HG03175 (cell line): ENCODE data around the gene ADGRA1.

Source experiments
- ATAC-seq: cut with Tn5 transposase; IDR thresholded peaks from one replicate; pipeline ENCODE4 v1.9.1; 2021; ENCODE audit warnings: mild to moderate bottlenecking, moderate library complexity; ENCODE audit not compliant: unreplicated experiment

Gene ADGRA1

GRCh38 chr10:133094286-133094685 lies 6.6 kb downstream of the ADGRA1 start:
- ATAC-seq = no peak

- no peak for ATAC-seq
Observed at GRCh38 chr10:133094866-133095265, 7.1 kb downstream of the ADGRA1 start.

- no peak for ATAC-seq
Observed at GRCh38 chr10:133095586-133095985, 7.9 kb downstream of the ADGRA1 start.

DNA sequence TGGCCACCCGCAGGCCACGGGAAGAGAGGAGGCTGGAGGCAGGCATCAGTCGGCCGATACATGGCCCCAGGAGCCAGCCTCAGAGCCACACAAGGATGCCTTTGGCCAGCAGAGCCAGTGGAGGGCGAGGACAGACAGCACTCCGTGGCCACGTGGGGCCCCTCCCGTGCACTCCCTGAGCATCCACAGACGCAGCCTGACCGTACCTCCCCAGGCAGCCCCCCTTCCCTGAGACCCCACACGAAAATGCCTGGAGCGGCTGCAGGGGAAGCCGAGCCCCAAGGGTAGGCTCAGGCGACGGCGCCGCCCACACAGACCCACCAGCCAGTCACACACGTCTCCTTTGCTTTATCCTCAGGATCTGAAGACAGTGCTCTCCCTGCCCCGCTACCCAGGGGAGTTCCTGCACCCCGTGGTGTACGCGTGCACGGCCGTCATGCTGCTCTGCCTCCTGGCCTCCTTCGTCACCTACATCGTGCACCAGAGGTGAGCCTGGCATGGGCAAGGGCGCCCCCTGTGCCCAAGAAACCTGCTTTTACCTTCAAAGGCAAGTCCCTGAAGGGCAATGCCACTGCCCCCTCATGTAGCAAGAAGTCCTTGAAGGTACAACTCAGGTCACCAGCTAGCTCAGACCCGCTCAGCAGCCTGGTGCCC lies 9.0 kb downstream of the ADGRA1 start:
- ATAC-seq = no peak

- no peak for ATAC-seq
Observed at GRCh38 chr10:133097418-133097817, 9.7 kb downstream of the ADGRA1 start.

DNA sequence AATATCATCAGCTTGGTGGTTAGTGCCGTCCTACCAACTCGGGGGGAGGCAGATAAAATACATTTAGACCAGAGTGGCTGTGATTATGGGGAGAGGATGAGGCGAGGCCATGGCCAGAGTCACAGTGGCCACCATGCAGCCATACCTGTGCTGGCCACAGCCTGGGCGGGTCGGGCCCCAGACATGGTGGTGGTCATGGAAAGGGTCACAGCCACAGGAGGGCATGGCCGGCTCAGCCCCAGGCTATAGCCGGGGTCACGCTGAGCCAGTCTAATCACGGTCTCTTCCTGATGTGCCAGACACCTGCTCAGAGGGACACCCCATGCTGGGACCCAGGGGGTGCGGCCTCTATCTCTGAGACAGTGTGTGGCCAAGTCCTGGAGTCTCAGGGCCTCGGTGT lies 10.2 kb downstream of the ADGRA1 start:
- ATAC-seq = no peak

GRCh38 chr10:133098426-133099124 lies 10.9 kb downstream of the ADGRA1 start:
- no peak for ATAC-seq

DNA sequence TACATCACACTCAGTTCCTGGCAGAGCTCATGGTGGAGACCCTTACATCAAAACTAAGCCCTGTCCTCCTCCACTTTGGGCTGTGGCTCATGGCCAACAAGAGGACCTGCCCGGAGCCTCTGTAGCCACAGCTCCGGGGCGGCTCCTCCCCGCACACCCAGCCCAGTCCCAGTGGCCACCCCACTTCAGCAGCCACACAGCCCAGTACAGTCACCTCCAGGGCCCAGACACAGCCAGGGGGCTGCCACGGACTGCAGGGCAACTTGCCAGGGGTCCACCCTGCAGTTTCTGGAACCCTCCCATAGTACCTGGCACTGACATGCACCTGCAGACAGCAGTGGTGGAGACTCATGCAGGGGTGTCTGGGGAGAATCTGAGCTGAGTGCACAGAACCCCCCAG lies 11.8 kb downstream of the ADGRA1 start:
- no peak for ATAC-seq

DNA sequence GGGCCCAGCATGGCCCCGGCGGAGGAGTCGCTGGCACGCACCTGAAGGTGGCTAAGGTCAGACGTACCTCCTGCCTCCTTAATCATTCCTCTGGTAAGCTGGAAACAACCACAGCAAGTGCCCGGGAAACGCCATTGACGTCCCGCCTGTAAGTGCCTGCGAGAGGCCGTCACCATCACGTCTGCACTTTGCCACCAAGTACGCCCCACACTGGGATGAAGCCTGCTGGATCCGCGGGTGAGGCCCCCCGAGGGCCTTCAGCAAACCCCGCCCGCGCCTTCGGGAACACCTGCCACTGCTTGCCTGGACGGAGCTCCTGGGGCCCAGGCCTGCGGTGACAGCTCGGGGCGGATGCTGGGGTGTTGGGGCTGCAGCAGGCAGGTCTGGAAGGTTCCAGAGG lies 12.5 kb downstream of the ADGRA1 start:
- ATAC-seq = no peak

- ATAC-seq = no peak
Observed at GRCh38 chr10:133100706-133101415, 13.1 kb downstream of the ADGRA1 start.

DNA sequence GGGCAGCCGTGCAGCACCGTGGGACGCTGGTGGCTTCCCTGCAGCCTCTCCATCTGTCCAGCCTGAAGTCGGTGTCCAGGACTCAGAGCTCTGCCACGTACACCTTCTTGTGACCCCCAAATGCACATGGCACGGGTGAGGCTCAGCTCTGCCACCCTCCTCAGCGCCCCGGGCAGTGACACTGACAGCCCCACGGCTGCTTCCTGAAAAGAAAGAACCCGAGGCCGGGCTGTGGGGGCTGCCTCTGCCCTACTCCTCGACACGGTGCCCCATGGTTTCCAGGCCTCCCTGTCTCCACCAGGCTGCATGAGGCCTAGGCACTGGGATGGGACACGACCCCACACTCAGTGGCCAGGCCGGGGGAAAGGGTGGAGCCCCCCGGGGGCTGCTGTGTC lies 13.7 kb downstream of the ADGRA1 start:
- ATAC-seq = no peak

DNA sequence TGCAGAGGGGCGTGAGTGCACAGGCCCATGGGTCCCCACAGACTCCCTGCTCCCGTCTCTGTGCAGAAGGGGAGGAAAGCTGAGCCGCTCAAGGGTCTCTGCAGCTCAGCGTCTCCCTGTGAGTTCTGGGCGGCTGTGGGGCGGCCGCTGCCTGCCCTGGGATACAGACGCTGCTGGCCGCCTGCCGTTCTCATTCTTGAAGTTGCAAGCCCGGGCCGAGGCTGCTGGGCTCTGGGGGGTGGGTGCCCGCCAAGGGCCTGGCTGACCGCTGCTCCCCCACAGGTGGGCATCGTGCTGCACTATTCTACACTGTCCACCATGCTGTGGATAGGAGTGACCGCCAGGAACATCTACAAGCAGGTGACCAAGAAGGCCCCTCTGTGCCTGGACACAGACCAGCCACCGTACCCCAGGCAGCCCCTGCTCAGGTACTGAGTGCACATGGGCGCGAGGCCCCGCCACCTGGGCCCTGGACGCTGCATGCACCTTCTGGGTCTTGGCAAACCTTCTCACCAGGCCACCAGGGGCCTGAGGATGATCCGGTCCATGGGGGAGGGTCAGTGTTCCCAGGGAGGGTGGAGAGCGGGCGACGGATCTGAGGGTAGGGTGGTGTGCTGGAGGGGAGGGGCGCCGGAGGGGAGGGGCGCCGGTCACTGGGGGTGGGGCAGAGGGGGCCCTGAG lies 14.8 kb downstream of the ADGRA1 start:
- ATAC-seq = no peak

GRCh38 chr10:133103311-133103910 lies 15.7 kb downstream of the ADGRA1 start:
- ATAC-seq = no peak

DNA sequence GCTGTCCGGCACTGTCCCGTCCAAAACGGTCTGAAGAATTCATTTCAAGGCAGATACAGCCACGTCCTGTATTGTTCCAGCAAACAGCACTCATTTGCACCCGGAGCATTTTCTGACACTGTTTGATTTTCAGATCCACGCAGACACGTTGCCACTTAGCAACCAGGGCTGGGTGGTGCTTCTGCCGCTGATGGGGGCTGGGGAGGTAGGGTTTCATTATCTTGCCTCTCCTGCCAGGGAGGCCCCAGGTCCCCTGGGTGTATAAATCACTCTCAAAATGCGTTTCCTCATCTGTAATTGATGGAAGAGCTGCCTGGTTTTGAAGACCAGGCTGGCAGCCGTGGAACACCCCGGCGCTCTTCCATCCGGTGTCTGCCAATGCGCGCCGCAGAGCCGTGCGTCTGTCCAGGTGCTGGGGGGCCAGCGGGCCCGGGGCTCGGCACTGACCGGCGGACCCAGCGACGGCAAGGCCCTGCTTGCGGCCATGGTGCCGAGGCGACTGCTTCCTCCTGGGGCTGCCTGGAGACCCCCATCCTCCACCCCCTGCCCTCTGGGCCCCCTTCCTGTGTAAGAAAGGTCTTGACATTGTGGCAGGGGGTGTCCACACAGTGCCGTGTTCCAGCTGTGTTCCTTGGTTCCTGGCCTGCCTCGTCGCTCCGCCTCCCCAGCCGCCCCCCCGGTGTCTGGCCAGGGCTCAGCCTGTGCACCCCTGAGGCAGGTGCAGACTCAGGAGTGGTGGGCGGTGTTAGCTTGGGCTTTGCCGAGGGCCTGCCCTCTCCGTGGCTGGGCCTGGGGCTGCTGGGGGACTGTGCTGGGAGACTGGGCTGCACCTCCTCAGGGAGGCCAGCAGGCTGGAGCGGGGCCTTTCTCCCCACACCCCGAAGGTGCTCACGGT lies 16.6 kb downstream of the ADGRA1 start:
- no peak for ATAC-seq

GRCh38 chr10:133104963-133105640 lies 17.4 kb downstream of the ADGRA1 start:
- ATAC-seq = no peak

GRCh38 chr10:133105686-133106390 lies 18.1 kb downstream of the ADGRA1 start:
- no peak for ATAC-seq

- ATAC-seq = no peak
Observed at GRCh38 chr10:133106516-133106915, 18.8 kb downstream of the ADGRA1 start.

- ATAC-seq = no peak
Observed at GRCh38 chr10:133107442-133107841, 19.7 kb downstream of the ADGRA1 start.

DNA sequence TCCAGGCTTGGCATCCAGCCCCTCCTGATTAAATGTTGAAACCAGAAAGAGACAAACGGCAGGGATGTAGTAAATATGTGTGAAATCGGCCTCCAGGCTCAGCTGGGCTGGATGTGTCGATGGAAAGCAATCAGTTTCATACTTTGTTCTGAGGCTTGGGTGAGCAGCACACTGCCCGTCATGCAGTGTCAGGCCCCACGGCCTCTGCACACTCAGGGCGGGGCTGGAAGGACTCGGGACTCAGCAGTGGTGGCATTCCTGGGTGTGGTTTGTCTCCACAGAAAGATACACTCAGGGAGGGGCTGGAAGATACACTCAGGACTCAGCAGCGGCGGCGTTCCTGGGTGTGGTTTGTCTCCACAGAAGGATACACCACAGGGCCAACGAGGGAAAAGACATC lies 22.0 kb downstream of the ADGRA1 start:
- ATAC-seq = no peak
